ENCODE data around the gene VANGL2.
"Not testable (repeated sequence)": the region's sequence is repeated elsewhere in the genome, so short reads cannot be mapped to it uniquely, and the experiment has no call there.

VANGL2 gene

GRCh38 chr1:160370561-160371345, 29.6 kb upstream of the VANGL2 start:
- peak; percentile 25 for DNase-seq

- DNase-seq: no peak
Measured at GRCh38 chr1:160371346-160371631, 29.1 kb upstream of the VANGL2 start.

GRCh38 chr1:160371756-160372155, 28.6 kb upstream of the VANGL2 start:
- no peak for DNase-seq

DNA sequence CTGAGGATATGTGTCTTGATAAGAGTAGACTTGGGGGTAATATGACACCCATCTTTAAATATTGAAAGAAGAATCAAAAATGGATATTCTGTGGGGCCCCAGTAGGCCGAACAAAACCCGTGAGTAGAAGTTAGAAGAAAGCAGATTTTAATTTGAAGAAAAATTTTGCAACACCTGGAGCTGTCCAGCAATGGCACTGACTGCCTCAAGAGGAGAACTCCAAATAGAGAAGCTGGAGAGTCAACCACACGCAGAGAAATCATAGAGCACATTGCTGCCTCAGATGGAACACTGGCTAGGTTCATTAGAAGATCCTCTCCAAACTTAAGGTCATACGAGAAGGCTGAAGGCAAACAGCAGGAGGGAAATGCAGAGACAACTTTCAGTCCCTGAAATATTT, 26.7 kb upstream of the VANGL2 start:
- no peak for DNase-seq

DNA sequence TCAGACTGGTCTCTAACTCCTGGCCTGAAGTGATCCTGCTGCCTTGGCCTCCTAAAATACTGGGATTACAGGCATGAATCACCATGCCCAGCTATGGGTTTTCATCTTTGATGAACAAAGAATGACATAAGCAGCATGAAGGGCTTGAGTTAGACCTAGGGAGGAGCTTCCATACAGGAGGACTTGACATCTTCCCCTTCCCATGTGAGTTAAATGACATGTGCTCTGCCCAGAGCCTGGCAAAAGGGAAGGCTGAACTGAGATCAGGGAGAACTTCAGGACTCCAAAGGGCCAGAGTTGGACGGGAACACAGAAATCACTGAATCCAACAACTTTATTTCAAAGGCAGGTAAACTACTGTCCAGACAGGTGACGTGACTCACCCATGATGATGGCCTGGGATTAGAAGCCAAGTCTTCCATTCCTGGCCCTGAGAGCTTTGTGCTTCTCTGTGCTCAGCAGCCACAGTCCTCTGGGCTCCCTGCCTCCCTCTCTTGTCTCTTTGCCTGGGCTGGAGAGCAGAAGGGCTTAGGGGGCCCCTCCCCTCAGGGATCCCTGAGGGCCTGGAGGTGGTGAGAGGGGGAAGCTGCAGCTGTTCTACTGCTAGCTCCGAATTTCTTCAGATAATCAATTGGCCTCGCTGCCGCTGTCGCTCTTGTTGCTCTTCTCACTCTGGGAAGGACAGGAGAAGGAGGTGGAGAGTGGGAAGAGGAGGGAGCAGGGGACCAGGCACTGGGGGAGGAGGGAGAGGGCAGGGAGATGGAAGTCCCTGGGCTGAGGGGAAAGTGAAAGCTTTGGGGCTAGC, 25.9 kb upstream of the VANGL2 start:
- DNase-seq: peak; percentile 44

DNA sequence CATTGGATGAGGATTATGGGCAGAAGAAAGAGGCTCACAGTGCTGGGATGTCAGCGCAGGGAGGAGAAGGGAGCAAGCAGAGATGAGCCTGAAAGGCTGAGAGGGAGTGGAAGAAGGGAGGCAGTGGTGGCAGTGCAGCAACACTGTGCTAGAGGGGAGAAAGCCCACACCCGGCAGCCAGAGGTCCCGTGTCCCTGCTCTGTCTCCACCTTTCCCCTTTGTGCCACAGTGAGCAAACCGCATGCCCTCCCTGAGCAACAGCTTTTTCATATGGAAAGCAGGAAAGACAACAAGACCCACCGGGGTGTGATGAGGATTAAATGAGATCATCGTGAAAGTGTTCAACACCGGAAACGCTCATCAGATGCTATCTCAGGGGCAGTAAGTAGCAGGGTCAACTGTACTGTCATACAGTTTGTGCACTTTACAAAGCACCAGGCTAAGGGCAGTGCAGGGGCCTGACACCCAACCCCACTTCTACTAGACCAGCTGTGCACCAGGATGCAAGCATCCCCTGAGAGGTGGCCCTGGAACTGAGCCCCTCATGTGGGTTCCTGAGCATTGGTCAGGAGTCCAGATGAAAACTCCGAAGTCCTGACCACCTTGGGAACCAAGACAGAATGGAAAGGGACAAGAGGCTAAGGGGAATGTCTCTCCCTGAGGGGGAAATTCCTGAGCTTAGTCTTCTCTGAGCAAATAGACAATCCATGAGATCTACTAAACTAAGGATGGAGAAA, 24.4 kb upstream of the VANGL2 start:
- DNase-seq: no peak

DNA sequence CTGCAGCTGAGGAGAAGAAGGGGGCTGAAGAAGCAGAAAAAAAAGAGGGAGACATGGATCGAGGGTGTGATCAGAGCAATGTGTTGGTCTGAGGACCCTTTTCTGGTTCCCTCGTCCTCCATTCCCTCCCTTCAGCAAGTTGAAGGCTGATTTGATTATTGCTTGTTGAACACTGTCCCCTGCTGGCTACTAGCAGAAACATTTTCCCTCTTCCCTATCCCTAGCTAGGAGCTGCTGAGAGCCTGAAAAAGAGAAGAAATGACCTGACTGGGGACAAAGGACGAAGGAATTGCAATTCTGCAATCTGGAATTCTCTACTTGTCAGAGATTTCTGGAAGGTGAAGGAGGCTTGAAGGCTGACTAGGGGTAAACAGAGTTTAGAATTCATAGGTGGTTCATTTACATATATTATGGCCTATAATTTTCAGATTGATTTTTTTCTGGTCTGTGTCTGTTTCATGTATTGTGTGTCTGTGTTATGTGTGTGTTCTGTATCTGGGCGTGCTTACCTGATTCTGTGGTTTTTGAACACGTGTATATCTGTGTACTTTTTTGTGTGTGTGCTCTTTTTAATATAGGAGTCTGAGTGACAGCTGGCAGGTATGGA, 23.7 kb upstream of the VANGL2 start:
- peak; percentile 34 for DNase-seq

DNA sequence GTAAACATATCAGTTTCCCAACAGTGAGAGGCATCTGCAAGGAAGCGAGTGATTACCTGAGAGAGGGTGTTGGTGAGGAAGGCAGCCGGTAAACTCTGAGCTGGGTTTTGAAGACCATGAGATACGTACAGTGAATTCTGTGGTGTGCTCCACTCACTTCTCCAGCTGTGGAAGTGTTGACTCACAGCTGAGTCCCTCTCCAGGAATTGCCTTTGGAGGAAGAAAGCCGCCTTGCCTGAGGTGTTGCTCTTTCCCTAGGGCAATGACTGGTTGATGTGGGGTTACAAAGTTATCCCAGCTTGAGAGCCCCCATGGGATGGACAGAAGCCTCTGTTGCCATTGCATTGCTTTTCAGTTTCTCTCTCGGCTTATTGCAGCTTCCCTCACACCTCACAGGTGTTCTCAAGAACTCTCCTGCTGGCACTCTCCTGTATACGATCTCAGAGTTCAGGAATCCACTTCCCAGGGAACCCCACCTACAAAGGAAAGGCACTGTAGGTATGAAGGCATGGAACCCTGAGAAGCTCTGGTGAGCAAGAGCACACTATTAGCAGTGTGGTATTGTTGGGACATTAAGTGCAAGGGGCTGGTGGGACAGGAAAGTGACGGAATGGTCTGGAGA, 22.7 kb upstream of the VANGL2 start:
- no peak for DNase-seq

DNA sequence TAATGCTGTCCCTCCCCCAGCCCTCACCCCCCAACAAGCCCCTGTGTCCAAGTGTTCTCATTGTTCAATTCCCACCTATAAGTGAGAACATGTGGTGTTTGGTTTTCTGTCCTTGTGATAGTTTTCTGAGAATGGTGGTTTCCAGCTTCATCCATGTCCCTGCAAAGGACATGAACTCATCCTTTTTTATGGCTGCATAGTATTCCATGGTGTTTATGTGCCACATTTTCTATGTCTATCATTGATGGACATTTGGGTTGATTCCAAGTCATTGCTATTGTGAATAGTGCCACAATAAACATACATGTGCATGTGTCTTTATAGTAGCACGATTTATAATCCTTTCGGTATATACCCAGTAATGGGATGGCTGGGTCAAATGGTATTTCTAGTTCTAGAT, 15.6 kb upstream of the VANGL2 start:
- not testable (repeated sequence) for DNase-seq

DNA sequence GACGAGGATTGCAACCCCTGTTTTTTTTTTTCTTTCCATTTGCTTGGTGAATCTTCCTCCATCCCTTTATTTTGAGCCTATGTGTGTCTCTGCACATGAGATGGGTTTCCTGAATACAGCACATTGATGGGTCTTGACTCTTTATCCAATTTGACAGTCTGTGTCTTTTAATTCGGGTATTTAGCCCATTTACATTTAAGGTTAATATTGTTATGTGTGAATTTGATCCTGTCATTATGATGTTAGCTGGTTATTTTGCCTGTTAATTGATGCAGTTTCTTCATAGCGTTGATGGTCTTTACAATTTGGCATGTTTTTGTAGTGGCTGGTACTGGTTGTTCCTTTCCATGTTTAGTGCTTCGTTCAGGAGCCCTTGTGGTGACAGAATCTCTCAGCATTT, 12.0 kb upstream of the VANGL2 start:
- not testable (repeated sequence) for DNase-seq

DNA sequence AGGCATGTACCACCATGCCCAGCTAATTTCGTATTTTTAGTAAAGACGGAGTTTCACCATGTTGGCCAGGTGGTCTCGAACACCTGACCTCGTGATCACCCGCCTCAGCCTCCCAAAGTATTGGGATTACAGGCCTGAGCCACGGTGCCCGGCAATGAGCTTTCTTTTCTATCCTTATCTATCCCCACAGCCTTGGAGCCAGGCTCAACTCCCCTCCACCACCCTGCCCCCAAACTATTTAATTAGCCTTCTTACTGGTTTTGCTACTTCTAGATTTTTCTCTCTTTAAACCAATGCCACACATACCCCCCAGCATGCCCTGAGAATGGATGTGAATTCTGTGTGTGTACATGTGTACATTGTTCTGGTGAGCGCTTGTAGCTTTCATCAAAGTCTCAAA, 5.7 kb upstream of the VANGL2 start:
- DNase-seq: no peak

DNA sequence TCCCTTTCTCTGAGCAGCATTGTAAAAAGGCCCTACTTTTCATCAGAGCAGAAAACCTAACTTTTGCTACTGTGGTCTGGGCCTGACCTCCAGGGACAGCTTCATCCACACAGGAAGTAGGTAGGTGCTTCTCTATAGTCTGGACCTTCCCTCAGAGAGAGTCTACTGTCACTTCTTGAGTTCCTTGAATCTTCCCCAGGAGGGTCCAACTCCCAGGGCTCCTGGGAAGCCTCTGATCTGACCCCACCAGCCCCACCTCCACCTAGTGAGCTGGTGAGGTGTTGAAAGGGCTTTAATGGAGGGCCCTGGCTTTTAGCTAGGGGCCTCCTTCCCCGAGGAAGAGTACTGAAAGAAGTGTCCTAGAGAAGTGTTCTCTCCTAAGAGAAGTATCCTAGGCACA, 2.7 kb upstream of the VANGL2 start:
- DNase-seq: no peak

- no peak for DNase-seq
Measured at GRCh38 chr1:160398823-160399222, 1.5 kb upstream of the VANGL2 start.

- DNase-seq: no peak
Measured at GRCh38 chr1:160399544-160400222, 681 bp upstream of the VANGL2 start.

DNA sequence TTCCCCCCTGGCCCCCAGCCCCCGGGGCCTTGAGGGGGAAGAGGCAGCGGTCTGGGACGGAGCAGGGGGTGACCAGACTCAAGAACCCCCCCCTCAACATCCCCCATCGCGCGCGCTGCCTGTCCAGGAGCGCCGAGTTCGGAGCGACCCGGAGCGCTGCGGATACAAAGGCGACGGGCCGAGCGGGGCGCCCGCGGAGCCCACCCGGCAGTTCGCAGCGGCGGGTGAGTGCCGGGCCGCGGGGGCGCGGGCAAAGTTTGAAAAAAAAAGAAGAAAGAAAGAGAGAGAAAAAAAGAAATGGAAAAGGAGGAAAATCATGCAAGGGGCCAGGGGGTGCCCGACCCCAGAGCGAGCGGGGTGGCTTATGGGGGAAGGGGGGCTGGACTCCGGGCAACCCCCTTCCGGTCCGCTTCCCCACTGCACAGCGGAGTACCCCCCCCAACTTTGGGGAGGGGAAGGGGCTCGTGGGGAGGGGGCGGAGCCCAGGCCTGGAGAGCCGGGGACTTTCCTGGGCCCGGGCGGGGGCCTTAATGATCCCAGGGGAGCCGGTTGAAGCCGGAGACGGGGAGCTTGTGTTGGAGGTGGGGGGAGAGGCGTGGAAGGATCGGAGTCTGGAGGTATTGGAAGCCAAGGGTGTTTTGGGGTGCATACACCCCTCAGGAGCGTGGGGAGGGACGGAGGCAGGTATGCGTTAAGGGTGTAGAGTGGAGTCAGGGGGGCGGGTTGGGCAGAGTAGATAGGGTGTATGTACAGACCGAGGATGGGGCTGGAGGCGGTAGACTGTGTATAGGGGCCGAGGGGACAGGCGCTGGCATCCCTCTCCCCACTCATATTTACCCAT, 502 bp downstream of the VANGL2 start:
- no peak for DNase-seq

DNA sequence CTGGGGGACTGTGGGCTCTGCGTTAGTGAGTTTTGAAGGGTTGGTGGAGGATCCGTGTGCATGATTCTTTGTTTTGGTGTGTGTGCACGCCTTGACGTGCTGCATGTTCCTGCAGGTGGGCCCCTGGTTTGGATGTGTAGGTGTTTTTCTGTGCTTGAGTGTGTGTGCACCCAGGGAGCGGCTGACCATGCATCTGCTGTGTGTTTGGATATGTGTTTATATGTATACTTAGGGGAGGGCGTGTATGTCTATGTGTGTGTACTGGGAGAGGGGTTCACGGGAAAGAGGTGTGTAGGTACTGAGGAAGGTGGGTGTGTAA, 1.1 kb downstream of the VANGL2 start:
- DNase-seq: no peak

DNA sequence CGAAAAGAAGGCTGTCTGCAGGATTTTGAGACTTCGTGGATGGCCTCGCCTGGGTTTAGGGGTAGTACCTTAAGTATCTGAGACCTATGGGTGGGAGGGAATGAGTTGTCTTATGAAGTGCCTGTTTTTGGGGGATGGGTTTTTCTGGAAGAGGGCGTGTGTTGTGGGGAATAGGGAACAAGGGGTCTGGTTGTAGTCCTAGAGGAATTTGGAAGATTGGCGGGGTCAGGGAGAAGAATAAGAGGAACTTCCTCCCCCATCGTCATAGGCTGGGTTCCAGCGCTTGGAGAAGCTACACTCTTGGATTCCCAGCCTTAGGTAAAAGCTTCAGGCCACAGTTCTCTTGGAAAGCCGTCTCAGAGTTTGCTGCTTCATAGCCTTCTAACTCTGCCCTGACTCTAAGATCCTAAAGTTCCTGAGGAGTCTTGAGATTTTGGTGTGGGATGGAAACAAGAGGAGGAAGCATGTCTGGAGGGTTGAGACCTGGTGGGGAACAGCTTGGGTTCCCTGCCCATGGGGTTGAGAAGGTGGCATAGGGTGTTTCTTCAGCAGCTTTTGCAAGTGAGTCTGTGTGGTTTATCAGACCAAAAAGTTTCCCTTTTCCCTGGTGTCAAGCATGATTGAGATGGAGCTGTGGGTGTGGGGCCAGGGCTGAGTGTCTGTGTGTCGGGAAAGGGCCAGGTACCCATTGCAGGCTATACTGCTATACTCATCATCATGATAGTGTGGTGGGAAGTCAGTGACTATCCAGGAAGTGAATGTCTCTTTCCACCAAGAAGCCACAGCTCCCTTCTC, 1.8 kb downstream of the VANGL2 start:
- no peak for DNase-seq

DNA sequence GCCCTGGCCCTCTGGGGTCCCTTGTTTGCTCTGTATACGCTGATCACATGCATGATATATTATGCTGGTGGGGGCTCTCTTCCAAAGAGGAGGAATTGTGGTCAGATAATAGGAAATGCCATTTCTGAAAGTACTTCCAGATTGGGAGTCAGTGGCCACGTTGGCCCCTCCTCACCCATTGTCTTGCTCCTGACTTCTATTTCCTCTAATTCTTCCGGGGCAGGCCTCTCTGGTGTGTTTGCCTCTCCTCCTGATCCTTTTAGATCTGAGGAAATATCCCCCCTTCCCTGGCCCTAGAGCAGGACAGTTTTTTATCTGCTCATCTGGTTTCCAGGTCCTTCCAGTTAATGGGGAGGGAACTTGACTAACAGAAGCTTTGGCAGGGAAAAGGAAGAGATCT, 2.9 kb downstream of the VANGL2 start:
- no peak for DNase-seq

DNA sequence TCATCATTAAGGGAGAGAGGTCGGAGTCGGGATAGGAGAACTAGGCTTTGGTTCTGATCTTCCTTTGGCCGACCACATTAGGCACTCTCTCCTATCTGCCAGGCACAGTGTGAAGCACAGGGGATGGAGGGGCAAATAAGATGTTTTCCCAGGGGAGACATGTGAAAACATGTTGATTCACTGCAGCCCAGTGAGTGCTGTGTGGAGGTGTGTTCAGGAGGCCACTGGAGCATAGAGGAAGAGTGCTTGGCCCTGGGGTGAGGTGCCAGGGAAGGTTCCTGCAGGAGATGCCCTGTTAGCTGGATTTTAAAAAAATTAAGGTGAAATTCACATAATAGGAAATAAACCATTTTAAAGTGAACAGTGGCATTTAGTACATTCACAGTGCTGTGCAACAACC, 3.7 kb downstream of the VANGL2 start:
- DNase-seq: no peak

GRCh38 chr1:160405331-160405877, 5.0 kb downstream of the VANGL2 start:
- no peak for DNase-seq
